Smooth muscle cell (in vitro differentiated cells): ENCODE data around the gene NRDE2. TPM values are rescaled to one million over a fixed set of nuclear protein-coding genes. Genes with fewer than 3 reads are reported as not detected.

Experiments used
- DNase-seq: peaks from one replicate; lab custom pipeline; 2025; ENCODE audit not compliant: unreplicated experiment; lab: John Stamatoyannopoulos, UW
- H2AFZ ChIP-seq: fragments of 200-600 bp; sonication (generic); 2 replicates; pipeline ENCODE4 v1.6.0; 2016; ENCODE audit warnings: antibody characterized with exemption, low read depth, mild to moderate bottlenecking
- H3F3A ChIP-seq: fragments of 200-600 bp; sonication (generic); 2 replicates; pipeline ENCODE4 v1.6.0; 2017; ENCODE audit warnings: antibody characterized with exemption, low read depth
- H3K27ac ChIP-seq: fragments of 200-600 bp; sonication (generic); 2 replicates; pipeline ENCODE4 v1.5.1; 2016; ENCODE audit warnings: low read depth, mild to moderate bottlenecking
- H3K27me3 ChIP-seq: fragments of 200-600 bp; sonication (generic); 2 replicates; pipeline ENCODE4 v1.6.1; 2016; ENCODE audit warnings: low read depth, mild to moderate bottlenecking
- H3K36me3 ChIP-seq: fragments of 200-600 bp; sonication (generic); 2 replicates; pipeline ENCODE4 v1.5.1; 2016; ENCODE audit warnings: low read depth
- H3K4me1 ChIP-seq: fragments of 200-600 bp; sonication (generic); 2 replicates; pipeline ENCODE4 v1.5.1; 2016; ENCODE audit warnings: low read depth
- H3K4me2 ChIP-seq: fragments of 200-600 bp; sonication (generic); 2 replicates; pipeline ENCODE4 v1.6.0; 2016; ENCODE audit warnings: mild to moderate bottlenecking
- H3K4me3 ChIP-seq: fragments of 200-600 bp; sonication (generic); 2 replicates; pipeline ENCODE4 v1.5.1; 2016; ENCODE audit warnings: mild to moderate bottlenecking
- H3K79me2 ChIP-seq: fragments of 200-600 bp; sonication (generic); 2 replicates; pipeline ENCODE4 v1.6.0; 2016; ENCODE audit warnings: low read depth, mild to moderate bottlenecking
- H3K9ac ChIP-seq: fragments of 200-600 bp; sonication (generic); 2 replicates; pipeline ENCODE4 v1.6.0; 2016; ENCODE audit warnings: low read depth
- H3K9me3 ChIP-seq: fragments of 200-600 bp; sonication (generic); replicated peaks from 2 replicates; pipeline ENCODE4 v1.5.1; 2016; ENCODE audit warnings: low read depth
- H4K20me1 ChIP-seq: fragments of 200-600 bp; sonication (generic); 2 replicates; pipeline ENCODE4 v1.6.0; 2016; ENCODE audit warnings: low read depth
- WGBS: methylation state at CpG from one replicate; pipeline ENCODE4 v1.1.7; 2016; ENCODE audit warnings: low lambda C conversion rate; 5-methylcytosine and 5-hydroxymethylcytosine counted together
- polyA plus RNA-seq: library from polyadenylated mRNA; unstranded; fragments of >200 nt; fragmentation: Nextera tagmentation; extraction: Ambion mirVana; gene quantifications from 2 replicates; pipeline ENCODE4 v1.2.1, GENCODE V29; 2016
- total RNA-seq: library from RNA; depleted of rRNA; stranded (reverse); fragments of >200 nt; gene quantifications from 2 replicates; pipeline ENCODE4 v1.2.3, GENCODE V29; 2014
- TF ChIP-seq, protein P1 (sequence below): fragments of 200-600 bp; sonication (generic); IDR thresholded peaks from 2 replicates; pipeline ENCODE4 v1.5.1; 2017; ENCODE audit warnings: borderline replicate concordance, mild to moderate bottlenecking, antibody characterized with exemption; ENCODE audit not compliant: insufficient read depth, poor library complexity, severe bottlenecking

NRDE2 gene
- total and polyA plus RNA-seq, 2 experiments from 2014 or later, result 8.0 to 9.9 TPM

DNA sequence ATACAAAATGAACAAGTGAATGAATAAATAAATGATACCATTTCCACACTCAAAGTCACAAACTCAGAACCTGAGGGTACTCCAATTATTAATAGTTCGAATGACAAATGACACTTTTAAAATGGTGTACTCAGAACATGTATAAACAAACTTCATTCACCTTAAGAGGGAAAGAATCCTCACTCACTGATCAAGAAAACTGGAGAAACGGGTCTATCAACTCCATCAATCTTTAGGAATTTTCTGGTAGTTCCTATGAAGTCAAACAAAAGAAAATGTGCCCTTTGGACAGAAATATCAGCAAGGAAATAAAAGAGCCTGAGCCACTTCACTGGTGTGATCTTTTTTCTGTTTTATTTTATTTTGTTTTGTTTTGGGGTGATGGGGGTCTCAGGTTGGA is 5.2 kb upstream of the NRDE2 start:
- H3K79me2 ChIP-seq, result no peaks in the 10 kb centered on the region

DNA sequence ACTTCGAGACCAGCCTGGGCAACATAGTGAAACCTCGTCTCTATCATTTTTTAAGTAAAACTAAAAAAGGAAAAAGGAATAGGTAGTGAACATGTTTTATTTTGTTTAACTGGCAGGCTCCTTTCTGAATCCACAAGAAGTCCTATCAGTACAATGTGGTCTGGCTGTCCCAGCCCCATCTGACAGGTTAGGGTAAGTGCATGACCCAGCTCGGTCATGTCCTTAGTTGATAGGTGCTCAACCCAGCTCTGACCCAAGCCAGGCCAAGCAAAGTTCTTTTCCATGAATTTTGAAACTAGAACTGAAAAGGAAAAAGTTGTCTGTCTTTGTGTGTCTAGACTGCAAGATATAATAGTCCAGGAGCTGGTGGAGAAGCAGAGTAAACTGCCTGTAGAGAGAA is 4.7 kb upstream of the NRDE2 start:
- Histone ChIP-seq H3K4me3 (no peak overlapping the region), H3K9me3 (no peaks in the 10 kb centered on the region), H3K4me1 (peaks cover under 1% of the 10 kb centered on the region), H3K9ac (no peak overlapping the region), H3K36me3 (no peaks in the 10 kb centered on the region), H4K20me1 (no peaks in the 10 kb centered on the region), H2AFZ (no peak overlapping the region), H3K27ac (no peak overlapping the region), H3K79me2 (no peaks in the 10 kb centered on the region), H3K4me2 (no peak overlapping the region), H3K27me3 (peaks cover 29% of the 10 kb centered on the region), H3F3A (peaks cover 7% of the 10 kb centered on the region)
- DNase-seq, result no peak
- WGBS, result 87% methylated on average over 3 of the region's 3 CpGs
- TF ChIP-seq, protein P1, sequence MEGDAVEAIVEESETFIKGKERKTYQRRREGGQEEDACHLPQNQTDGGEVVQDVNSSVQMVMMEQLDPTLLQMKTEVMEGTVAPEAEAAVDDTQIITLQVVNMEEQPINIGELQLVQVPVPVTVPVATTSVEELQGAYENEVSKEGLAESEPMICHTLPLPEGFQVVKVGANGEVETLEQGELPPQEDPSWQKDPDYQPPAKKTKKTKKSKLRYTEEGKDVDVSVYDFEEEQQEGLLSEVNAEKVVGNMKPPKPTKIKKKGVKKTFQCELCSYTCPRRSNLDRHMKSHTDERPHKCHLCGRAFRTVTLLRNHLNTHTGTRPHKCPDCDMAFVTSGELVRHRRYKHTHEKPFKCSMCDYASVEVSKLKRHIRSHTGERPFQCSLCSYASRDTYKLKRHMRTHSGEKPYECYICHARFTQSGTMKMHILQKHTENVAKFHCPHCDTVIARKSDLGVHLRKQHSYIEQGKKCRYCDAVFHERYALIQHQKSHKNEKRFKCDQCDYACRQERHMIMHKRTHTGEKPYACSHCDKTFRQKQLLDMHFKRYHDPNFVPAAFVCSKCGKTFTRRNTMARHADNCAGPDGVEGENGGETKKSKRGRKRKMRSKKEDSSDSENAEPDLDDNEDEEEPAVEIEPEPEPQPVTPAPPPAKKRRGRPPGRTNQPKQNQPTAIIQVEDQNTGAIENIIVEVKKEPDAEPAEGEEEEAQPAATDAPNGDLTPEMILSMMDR, result no peak

More for the DNA sequence above, 5.2 kb upstream of the NRDE2 start:
- Histone ChIP-seq H3K27me3 (peaks cover 29% of the 10 kb centered on the region), H3K36me3 (no peaks in the 10 kb centered on the region), H3K27ac (no peak overlapping the region), H3K4me3 (no peak overlapping the region), H3K4me2 (peak overlapping the region; percentile 2), H2AFZ (no peak overlapping the region), H3K9ac (no peak overlapping the region), H3K4me1 (no peaks in the 10 kb centered on the region), H4K20me1 (no peaks in the 10 kb centered on the region), H3F3A (peaks cover 7% of the 10 kb centered on the region), H3K9me3 (no peaks in the 10 kb centered on the region)
- TF ChIP-seq, protein P1, result no peak
- no peak for DNase-seq
- 82% methylated on average over 2 of the region's 2 CpGs for WGBS

DNA sequence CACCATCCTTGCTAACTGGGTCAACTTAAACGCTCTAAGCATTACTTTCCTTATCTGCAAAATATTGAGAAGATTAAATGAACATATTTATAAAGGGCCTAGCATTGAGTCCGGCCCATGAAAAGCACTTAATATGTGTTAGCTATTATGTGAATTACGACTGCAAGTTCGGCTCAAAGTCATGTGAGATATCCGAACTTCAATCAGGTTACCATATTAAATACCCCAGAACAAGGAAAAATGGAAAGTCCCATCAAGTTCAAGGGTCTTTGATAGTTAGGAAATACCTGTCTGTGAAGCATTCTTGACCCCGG is 487 bp upstream of the NRDE2 start:
- Histone ChIP-seq H3K9me3 (no peaks in the 10 kb centered on the region), H3K27me3 (peaks cover 21% of the 10 kb centered on the region), H3K79me2 (peaks cover 13% of the 10 kb centered on the region), H3K4me1 (peaks cover 8% of the 10 kb centered on the region), H3F3A (peaks cover 7% of the 10 kb centered on the region), H2AFZ (peak overlapping the region; percentile 82), H3K9ac (no peak overlapping the region), H3K4me2 (peak overlapping the region; percentile 89), H3K36me3 (no peaks in the 10 kb centered on the region), H3K4me3 (peak overlapping the region; percentile 62), H4K20me1 (no peaks in the 10 kb centered on the region), H3K27ac (no peak overlapping the region)
- TF ChIP-seq, protein P1, result no peak
- 58% methylated on average over 6 of the region's 6 CpGs for WGBS
- DNase-seq, result no peak
